ENCODE data around the gene GATA2. TPM values are rescaled to one million over a fixed set of nuclear protein-coding genes. Genes with fewer than 3 reads are reported as not detected.

GATA2 gene
- total RNA-seq, 1 experiment from 2014 or later: 18.6 TPM

DNA sequence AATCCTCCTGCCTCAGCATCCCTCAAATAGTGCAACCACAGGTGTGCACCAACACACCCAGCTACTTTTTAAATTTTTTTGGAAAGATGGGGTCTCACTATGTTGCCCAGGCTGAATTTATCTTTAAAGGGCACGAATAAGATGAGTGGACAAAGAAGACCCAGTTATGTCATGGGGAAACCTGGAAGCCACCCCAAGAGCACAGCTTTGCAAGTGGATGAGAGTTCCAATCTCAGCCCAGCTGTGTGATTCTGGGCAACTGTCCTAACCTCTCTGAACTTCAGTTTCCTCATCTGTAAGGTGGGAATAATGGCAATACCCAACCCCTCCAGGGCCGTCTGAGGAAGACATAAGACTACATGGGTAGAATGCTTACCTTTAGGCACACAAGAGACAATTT lies 58.5 kb downstream of the GATA2 start:
- H3K4me1 ChIP-seq (ENCODE audit: control insufficient read depth in 1 of 2, insufficient read depth in 2 of 2, low read length in 2 of 2): peaks cover 9 to 30% of the 10 kb centered on the region in 2 experiments; a peak in 3 of 4 replicates
- BruUV-seq (replicated peaks): no TSS peak
- no peaks in the 10 kb centered on the region for H3K79me2 ChIP-seq (ENCODE audit: insufficient read depth, low read length)

More for the DNA sequence above, 58.5 kb downstream of the GATA2 start:
- no peak overlapping the region for H3K4me3 ChIP-seq (replicated peaks in 1 of 2; ENCODE audit: low read depth in 1 of 2, low read length in 2 of 2)
- DNase-seq (ENCODE audit: low read depth, low spot score) (no peak), ATAC-seq (no peak)
- ChIA-PET RAD21 (ENCODE audit: low non-redundant PET in 1 of 2, low total read pairs in 2 of 2, uncharacterized antibody in 2 of 2, unreplicated experiment in 2 of 2) (no interaction called here), CTCF (interaction anchor here (0.8 kb wide), 1 partner anchor 10 kb away, joined by 3 read pairs; no protein-coding TSS in a partner anchor), POLR2A (no interaction called here)
- no peak overlapping the region for H3K9ac ChIP-seq (ENCODE audit: low read length)
- H3K36me3 ChIP-seq (ENCODE audit: control insufficient read depth in 1 of 2, insufficient read depth in 2 of 2, low read length in 2 of 2): no peaks in the 10 kb centered on the region
- H3K9me2 ChIP-seq (ENCODE audit: insufficient read depth): no peaks in the 10 kb centered on the region
- TF ChIP-seq FOSL1 (IDR thresholded peaks at IDR 0.05; ENCODE audit: low read depth): no peak
- no peak for TF ChIP-seq JUND (IDR thresholded peaks at IDR 0.05)
- no peak for TF ChIP-seq CBX3 (IDR thresholded peaks at IDR 0.05; ENCODE audit: low read depth)
- no peak for TF ChIP-seq EGR1 (IDR thresholded peaks at IDR 0.05; ENCODE audit: low read depth)
- TF ChIP-seq EZH2phosphoT487 (IDR thresholded peaks at IDR 0.05; ENCODE audit: borderline replicate concordance): no peak
- TF ChIP-seq, protein P1, sequence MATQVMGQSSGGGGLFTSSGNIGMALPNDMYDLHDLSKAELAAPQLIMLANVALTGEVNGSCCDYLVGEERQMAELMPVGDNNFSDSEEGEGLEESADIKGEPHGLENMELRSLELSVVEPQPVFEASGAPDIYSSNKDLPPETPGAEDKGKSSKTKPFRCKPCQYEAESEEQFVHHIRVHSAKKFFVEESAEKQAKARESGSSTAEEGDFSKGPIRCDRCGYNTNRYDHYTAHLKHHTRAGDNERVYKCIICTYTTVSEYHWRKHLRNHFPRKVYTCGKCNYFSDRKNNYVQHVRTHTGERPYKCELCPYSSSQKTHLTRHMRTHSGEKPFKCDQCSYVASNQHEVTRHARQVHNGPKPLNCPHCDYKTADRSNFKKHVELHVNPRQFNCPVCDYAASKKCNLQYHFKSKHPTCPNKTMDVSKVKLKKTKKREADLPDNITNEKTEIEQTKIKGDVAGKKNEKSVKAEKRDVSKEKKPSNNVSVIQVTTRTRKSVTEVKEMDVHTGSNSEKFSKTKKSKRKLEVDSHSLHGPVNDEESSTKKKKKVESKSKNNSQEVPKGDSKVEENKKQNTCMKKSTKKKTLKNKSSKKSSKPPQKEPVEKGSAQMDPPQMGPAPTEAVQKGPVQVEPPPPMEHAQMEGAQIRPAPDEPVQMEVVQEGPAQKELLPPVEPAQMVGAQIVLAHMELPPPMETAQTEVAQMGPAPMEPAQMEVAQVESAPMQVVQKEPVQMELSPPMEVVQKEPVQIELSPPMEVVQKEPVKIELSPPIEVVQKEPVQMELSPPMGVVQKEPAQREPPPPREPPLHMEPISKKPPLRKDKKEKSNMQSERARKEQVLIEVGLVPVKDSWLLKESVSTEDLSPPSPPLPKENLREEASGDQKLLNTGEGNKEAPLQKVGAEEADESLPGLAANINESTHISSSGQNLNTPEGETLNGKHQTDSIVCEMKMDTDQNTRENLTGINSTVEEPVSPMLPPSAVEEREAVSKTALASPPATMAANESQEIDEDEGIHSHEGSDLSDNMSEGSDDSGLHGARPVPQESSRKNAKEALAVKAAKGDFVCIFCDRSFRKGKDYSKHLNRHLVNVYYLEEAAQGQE (IDR thresholded peaks at IDR 0.05; ENCODE audit: low read depth): no peak
- no peak for TF ChIP-seq RAD21 (IDR thresholded peaks at IDR 0.05; ENCODE audit: low read depth)
- no peak for TF ChIP-seq YY1 (IDR thresholded peaks at IDR 0.05; ENCODE audit: extremely low read depth, insufficient replicate concordance, low read depth, low read length)
- no peak for TF ChIP-seq ZBTB33 (IDR thresholded peaks at IDR 0.05; ENCODE audit: extremely low read depth, insufficient replicate concordance, low read length)
- TF ChIP-seq SRF (IDR thresholded peaks at IDR 0.05; ENCODE audit: low read depth): no peak
- TF ChIP-seq ZFX (IDR thresholded peaks at IDR 0.05): no peak
- no peak for TF ChIP-seq MAX (IDR thresholded peaks at IDR 0.05)
- no peak for TF ChIP-seq ZNF274 (IDR thresholded peaks at IDR 0.05; ENCODE audit: low read depth, low read length)
- no peak for TF ChIP-seq POLR2A (IDR thresholded peaks at IDR 0.05; ENCODE audit: borderline replicate concordance, extremely low read depth, insufficient read depth, insufficient read length)
- no peak for TF ChIP-seq SIN3A (IDR thresholded peaks at IDR 0.05; ENCODE audit: low read depth)
- TF ChIP-seq, protein P2, sequence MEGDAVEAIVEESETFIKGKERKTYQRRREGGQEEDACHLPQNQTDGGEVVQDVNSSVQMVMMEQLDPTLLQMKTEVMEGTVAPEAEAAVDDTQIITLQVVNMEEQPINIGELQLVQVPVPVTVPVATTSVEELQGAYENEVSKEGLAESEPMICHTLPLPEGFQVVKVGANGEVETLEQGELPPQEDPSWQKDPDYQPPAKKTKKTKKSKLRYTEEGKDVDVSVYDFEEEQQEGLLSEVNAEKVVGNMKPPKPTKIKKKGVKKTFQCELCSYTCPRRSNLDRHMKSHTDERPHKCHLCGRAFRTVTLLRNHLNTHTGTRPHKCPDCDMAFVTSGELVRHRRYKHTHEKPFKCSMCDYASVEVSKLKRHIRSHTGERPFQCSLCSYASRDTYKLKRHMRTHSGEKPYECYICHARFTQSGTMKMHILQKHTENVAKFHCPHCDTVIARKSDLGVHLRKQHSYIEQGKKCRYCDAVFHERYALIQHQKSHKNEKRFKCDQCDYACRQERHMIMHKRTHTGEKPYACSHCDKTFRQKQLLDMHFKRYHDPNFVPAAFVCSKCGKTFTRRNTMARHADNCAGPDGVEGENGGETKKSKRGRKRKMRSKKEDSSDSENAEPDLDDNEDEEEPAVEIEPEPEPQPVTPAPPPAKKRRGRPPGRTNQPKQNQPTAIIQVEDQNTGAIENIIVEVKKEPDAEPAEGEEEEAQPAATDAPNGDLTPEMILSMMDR (IDR thresholded peaks at IDR 0.05 in 2 of 3, conservative IDR thresholded peaks at IDR 0.05 in 1 of 3; ENCODE audit: borderline replicate concordance in 1 of 3, insufficient read depth in 1 of 3, low read depth in 2 of 3, low read length in 2 of 3): no peak
- H3K9me3 ChIP-seq (ENCODE audit: control insufficient read depth in 1 of 2, insufficient read depth in 1 of 2, low read depth in 1 of 2, low read length in 2 of 2): no peaks in the 10 kb centered on the region
- H3K27ac ChIP-seq (ENCODE audit: low read depth, low read length): no peak overlapping the region
- no peak overlapping the region for H2AFZ ChIP-seq (ENCODE audit: low read depth, low read length, poor library complexity, severe bottlenecking)
- no peaks in the 10 kb centered on the region for H3K27me3 ChIP-seq (ENCODE audit: insufficient read depth, low read length)
- no peaks in the 10 kb centered on the region for H4K20me1 ChIP-seq (ENCODE audit: insufficient read depth)
- no peak overlapping the region for H3K4me2 ChIP-seq (ENCODE audit: low read length)
- intact Hi-C loops (cut with micrococcal nuclease): no loop called here
